Vagina (tissue), 2 donors: ENCODE results near the gene TALDO1. TPM values are rescaled to one million over a fixed set of nuclear protein-coding genes. Genes with fewer than 3 reads are reported as not detected.
A peak's percentile ranks its signal among the peaks of the same experiment; 100 is the strongest.

Source experiments
- DNase-seq, 2 donors: peaks; one replicate each; pipeline ENCODE4 v3.0.0-alpha.2; 2017; ENCODE audit errors: extremely low spot score in 2 of 2
- H3K27ac ChIP-seq: fragments of 200-600 bp; sonication (generic); one replicate; pipeline ENCODE4 v1.5.1; 2019
- H3K27me3 ChIP-seq: fragments of 200-600 bp; sonication (generic); one replicate; pipeline ENCODE4 v1.5.1; 2019
- H3K36me3 ChIP-seq, 2 donors: fragments of 200-600 bp; sonication (generic); one replicate each; pipeline ENCODE4 v1.5.1; 2017 to 2019
- H3K4me1 ChIP-seq: fragments of 200-600 bp; sonication (generic); one replicate; pipeline ENCODE4 v1.5.1; 2019
- H3K4me3 ChIP-seq, 2 donors: fragments of 200-600 bp; sonication (generic); 1 replicate in 1 of 2; 2 replicates in 1 of 2; pipeline ENCODE4 v1.5.1; 2016 to 2019
- H3K9me3 ChIP-seq: fragments of 200-600 bp; sonication (generic); one replicate; pipeline ENCODE4 v1.5.1; 2019
- CTCF ChIP-seq, 3 experiments: fragments of 450-650 bp in 2 of 3; fragments of 200-600 bp in 1 of 3; sonication (generic) in 1 of 3; IDR thresholded peaks; one replicate each; pipeline ENCODE4 v1.5.1; 2017 to 2019; ENCODE audit warnings: antibody characterized with exemption in 3 of 3, mild to moderate bottlenecking in 2 of 3, moderate library complexity in 2 of 3
- POLR2A ChIP-seq, 2 donors: fragments of 450-650 bp; IDR thresholded peaks; one replicate each; pipeline ENCODE4 v1.6.1; 2017; ENCODE audit warnings: antibody characterized with exemption in 2 of 2, mild to moderate bottlenecking in 2 of 2, moderate library complexity in 2 of 2
- POLR2AphosphoS5 ChIP-seq, 2 donors: sonication (generic); formaldehyde crosslinking; IDR thresholded peaks; one replicate each; pipeline ENCODE4 v1.9.0; 2017; ENCODE audit warnings: antibody characterized with exemption in 2 of 2, mild to moderate bottlenecking in 2 of 2, low read depth in 1 of 2; ENCODE audit not compliant: insufficient read depth in 1 of 2
- intact Hi-C: fragments of 100-400 bp; cut with DNase I; formaldehyde crosslinking; loops from one replicate; pipeline ENCODE4 v1.15.1; 2023
- total RNA-seq: library from RNA; depleted of rRNA; stranded (reverse); fragments of >200 nt; gene quantifications from one replicate; pipeline ENCODE4 v1.2.3, GENCODE V29; 2016

TALDO1 gene
- total RNA-seq, 1 donor from 2014 or later = 158 TPM

DNA sequence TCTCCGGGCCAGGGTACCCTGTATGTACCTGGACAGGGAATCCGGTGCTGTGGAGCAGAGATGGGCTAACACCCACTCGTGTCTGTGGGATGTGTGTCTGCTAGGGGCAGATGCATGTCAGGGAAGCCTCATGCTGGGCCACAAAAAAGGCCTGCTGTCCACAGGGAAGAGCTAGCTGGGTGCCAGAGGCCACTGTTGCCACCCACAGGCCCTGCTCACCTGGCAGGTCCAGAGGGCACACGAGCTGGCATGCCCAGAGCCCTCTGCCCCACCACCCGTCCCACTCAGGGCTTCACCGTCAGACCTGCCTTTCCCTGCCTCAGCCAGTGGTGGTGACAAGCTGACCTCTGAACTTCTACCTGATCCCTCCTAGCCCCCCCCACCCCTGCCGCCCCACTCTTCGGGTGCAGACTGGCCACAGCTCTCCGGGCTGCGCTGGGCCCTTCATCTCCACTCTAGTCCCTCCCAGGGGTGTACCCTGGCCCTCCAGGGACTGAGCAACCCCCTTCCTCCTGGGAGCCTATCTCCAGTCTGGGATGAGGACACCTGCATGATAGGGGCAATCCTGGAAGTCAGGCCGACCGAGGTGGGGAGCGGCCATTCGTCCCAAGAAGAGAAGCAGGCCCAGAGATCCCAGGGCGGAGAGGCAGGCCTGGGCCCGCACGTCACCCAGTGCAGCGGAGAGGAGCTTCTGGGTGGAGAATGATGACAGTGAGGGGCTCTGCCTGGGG, 49.5 kb downstream of the TALDO1 start:
- peaks cover 0 to 9% of the 10 kb centered on the region in 2 donors for H3K36me3 ChIP-seq
- intact Hi-C loops = no loop called here
- TF ChIP-seq POLR2A (IDR thresholded peaks at IDR 0.05) = no peak
- TF ChIP-seq POLR2AphosphoS5 (IDR thresholded peaks at IDR 0.05; ENCODE audit: insufficient read depth in 1 of 2, low read depth in 1 of 2) = no peak
- no peak for TF ChIP-seq CTCF (IDR thresholded peaks at IDR 0.05)
- peaks cover 37% of the 10 kb centered on the region for H3K4me1 ChIP-seq
- no peaks in the 10 kb centered on the region for H3K9me3 ChIP-seq
- H3K4me3 ChIP-seq = peak overlapping the region; percentile 65 to 97
- peak overlapping the region; percentile 87 for H3K27ac ChIP-seq
- H3K27me3 ChIP-seq = no peaks in the 10 kb centered on the region
- no peak for DNase-seq

DNA sequence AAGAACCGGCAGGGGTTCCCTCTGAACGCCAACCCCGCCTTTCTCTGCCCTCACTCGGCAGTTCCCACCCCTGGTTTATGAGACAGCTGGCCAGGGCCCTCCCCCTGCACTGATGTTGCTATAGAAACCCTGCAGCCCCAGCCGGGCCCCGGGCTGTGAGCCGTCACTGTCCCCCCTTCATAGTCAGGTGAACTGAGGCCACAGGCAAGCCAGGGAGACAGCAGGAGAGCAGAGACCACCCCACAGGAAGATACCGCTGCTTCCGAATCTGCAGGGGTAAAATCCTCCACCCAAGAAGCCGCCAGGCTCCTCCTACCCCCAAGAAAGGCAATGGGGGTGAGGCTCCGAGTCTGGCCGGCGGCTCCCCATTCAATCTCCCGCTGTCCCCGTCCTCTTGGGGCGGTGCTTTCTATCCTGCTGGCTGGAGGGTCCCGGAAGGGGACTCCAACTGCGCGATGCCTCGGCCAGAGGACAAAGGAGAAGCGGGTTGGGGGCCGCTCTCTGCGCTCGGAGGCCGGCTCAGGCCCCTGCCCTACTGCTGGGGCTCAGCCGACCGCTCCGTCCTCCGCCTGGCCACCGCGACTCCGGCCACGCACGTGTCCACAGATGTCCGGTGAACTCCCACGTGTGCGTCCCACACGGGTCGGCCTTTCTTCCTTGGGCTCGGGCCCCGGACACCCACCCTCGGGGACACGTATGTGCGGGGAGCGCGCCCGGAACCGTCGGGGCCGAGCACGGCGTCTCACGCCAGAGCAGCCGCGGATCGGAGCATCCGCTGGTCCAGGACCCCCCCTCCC, 50.2 kb downstream of the TALDO1 start:
- no peak for TF ChIP-seq CTCF (IDR thresholded peaks at IDR 0.05)
- peak; percentile 19 to 66 for TF ChIP-seq POLR2AphosphoS5 (IDR thresholded peaks at IDR 0.05; ENCODE audit: insufficient read depth in 1 of 2, low read depth in 1 of 2)
- no peak for TF ChIP-seq POLR2A (IDR thresholded peaks at IDR 0.05)
- DNase-seq = no peak
- intact Hi-C loops = no loop called here
- peaks cover 37% of the 10 kb centered on the region for H3K4me1 ChIP-seq
- H3K36me3 ChIP-seq = peaks cover 0 to 12% of the 10 kb centered on the region in 2 donors
- H3K9me3 ChIP-seq = no peaks in the 10 kb centered on the region
- H3K4me3 ChIP-seq = peak overlapping the region; percentile 65 to 97
- no peaks in the 10 kb centered on the region for H3K27me3 ChIP-seq
- H3K27ac ChIP-seq = peak overlapping the region; percentile 87

DNA sequence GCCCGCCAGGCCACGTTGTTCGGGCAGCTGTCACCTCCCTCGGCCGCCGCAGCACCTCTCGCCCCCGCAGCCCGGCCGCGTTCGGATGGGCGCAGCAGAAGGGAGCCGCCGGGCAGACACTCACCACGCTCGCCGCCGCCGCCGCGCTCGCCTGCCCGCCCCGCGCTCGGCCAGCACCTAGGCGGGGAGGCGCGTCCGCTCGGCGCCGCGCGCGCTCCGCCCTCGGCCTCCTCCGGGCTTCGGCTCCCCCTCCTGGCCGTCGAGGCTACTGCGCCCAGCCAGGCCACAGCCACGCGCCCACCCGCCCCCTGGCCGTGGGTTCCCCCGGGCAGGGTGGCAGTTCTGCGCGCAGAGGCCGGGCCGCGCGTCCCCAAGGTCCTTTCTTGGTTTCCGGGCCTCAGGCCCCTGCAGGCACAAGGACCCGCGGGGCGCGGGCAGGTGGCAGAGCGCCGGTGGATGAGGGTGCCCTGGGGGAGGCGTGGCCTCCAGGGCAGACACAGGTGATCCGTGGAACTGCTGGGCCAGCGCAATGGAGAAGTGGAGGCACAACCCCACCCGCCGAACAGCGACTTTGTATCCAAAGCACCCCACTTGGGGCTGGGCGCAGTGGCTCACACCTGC, 50.9 kb downstream of the TALDO1 start, which contains the start of gene SLC25A22:
SLC25A22 (minus strand) TSS at position 189 of the 621 bp plus-strand sequence. CDS start 3,275 bp downstream, outside the sequence.
- Histone ChIP-seq H3K36me3 (peaks cover 0 to 13% of the 10 kb centered on the region in 2 donors), H3K27ac (peak within 1 kb of the TSS; percentile 87), H3K4me1 (peaks cover 37% of the 10 kb centered on the region), H3K9me3 (no peaks in the 10 kb centered on the region), H3K27me3 (no peaks in the 10 kb centered on the region), H3K4me3 (peak within 1 kb of the TSS; percentile 65 to 97)
- intact Hi-C loops = no loop called here
- TF ChIP-seq POLR2AphosphoS5 (IDR thresholded peaks at IDR 0.05; ENCODE audit: insufficient read depth in 1 of 2, low read depth in 1 of 2) (no peak), POLR2A (IDR thresholded peaks at IDR 0.05) (no peak), CTCF (IDR thresholded peaks at IDR 0.05) (peak; percentile 73 to 89 (median 77))
- no peak for DNase-seq

DNA sequence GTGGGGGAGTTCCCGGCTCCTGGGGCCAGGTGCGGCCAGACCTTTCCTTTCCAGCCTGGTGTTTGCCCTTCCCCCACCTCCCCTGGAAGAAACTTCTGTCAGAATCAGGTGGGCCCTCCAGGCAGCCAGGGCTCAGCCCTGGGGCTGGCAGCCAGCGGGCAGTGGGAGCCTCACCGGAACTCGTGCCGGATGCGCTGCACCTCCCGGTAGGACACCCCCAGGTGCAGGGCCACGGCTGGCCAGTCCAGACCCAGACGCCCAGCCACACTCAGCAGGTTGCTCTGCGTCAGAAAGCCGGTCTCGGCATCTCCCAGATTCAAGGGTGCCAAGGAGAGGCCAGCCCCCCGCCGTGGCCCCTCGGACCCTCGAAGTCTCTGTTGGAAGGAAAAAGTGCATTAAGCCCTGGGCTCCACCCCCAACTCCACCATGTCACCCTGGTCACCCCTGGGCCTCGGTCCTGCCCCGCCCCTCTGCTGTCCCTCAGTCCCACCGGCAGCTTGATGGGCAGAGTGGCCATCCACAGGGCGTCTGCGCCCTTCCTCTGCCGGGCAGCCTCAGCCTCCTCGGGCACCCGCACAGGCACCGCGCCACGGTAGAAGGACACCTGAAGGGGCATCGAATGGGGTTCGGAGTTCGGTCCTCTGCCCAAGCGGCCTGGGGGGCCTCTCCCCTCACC, 52.5 kb downstream of the TALDO1 start:
- intact Hi-C loops = no loop called here
- Histone ChIP-seq H3K9me3 (no peaks in the 10 kb centered on the region), H3K4me1 (peaks cover 42% of the 10 kb centered on the region), H3K36me3 (peaks cover 0 to 13% of the 10 kb centered on the region in 2 donors), H3K4me3 (no peak overlapping the region), H3K27me3 (no peaks in the 10 kb centered on the region), H3K27ac (no peak overlapping the region)
- DNase-seq = no peak
- no peak for TF ChIP-seq POLR2A (IDR thresholded peaks at IDR 0.05)
- TF ChIP-seq POLR2AphosphoS5 (IDR thresholded peaks at IDR 0.05; ENCODE audit: insufficient read depth in 1 of 2, low read depth in 1 of 2) = no peak
- no peak for TF ChIP-seq CTCF (IDR thresholded peaks at IDR 0.05)
